ENCODE measurements around the gene SUDS3.
A peak's percentile ranks its signal among the peaks of the same experiment; 100 is the strongest.

Gene SUDS3

DNA sequence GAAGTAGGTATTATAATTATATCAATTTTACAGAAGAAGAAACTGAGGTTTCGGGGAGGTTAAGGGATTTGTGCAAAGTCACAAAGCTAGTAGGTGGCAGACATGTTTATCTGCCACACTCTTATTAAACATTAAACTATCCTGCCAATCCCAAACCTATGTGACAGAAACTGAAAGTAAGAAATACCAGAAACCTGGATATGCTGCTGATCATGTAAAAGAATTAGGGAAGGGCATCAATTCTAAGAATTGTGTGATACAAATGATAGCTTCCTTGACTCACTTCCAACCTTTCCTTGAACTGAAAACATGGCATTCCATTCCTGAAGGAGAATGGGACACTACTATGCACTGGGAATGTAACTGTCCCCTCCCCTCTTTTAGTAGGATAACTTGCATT, 20.5 kb upstream of the SUDS3 start:
- TF ChIP-seq, protein P1, sequence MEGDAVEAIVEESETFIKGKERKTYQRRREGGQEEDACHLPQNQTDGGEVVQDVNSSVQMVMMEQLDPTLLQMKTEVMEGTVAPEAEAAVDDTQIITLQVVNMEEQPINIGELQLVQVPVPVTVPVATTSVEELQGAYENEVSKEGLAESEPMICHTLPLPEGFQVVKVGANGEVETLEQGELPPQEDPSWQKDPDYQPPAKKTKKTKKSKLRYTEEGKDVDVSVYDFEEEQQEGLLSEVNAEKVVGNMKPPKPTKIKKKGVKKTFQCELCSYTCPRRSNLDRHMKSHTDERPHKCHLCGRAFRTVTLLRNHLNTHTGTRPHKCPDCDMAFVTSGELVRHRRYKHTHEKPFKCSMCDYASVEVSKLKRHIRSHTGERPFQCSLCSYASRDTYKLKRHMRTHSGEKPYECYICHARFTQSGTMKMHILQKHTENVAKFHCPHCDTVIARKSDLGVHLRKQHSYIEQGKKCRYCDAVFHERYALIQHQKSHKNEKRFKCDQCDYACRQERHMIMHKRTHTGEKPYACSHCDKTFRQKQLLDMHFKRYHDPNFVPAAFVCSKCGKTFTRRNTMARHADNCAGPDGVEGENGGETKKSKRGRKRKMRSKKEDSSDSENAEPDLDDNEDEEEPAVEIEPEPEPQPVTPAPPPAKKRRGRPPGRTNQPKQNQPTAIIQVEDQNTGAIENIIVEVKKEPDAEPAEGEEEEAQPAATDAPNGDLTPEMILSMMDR (IDR thresholded peaks at IDR 0.05; ENCODE audit: low read depth, low read length, missing control alignments): no peak
- DNase-seq (ENCODE audit: extremely low read depth, low read depth): no peak
- H3K4me3 ChIP-seq (replicated peaks; ENCODE audit: low read depth, low read length): no peak overlapping the region

DNA sequence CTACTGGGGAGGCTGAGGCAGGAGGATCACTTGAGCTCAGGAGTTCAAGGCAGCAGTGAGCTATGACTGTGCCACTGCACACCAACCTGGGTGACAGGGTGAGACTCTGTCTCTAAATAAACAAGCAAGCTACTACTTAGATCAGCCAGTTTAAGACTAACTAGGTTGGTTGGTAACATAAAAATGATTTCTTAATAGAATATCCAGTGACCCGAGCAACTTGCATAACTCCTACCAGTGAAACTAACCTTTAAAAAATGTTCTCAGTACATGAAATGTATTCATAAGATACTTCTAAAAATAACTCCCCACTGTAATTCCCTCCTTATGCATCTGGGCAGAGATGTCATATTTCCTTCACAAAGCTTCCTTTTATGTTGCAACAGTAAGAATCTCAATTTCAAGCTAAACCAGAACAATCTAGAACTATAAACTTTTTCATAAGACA, 19.5 kb upstream of the SUDS3 start:
- no peak overlapping the region for H3K4me3 ChIP-seq (replicated peaks; ENCODE audit: low read depth, low read length)
- DNase-seq (ENCODE audit: extremely low read depth, low read depth): no peak
- TF ChIP-seq, protein P1 (IDR thresholded peaks at IDR 0.05; ENCODE audit: low read depth, low read length, missing control alignments): no peak

DNA sequence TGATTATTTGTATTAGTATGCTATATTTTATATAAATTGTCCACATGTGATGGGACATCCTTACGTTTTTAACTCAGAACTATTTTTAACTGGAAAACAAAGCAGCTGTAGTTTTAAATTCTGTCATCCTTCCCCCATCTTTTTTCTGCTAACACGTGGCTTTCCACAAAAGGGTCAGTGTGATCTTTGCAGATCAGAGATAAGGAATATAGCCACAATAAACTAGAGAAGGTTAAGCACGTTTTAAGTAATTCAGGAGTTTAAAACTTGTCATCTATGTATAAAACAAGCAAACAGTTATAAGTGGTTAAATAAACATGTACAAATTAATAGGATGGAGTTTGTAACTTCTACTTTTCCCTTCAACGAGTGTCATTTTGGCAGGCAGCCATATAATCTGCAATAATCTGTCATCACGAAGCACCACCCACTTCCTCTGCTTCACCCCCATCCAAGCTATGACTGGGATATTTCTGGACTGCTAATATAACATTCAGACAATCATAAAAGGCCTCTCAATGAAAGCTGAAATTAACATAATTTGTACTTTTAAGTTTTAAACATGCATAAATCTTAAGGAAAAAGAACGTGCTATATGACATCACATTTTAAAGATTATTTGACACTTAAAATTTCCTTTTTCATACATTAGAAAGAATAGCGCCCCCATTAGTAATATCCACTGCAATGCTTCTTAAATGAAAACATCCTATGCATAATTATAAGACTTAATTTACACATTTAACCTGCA, 18.9 kb upstream of the SUDS3 start:
- DNase-seq (ENCODE audit: extremely low read depth, low read depth): peak; percentile 60
- H3K4me3 ChIP-seq (replicated peaks; ENCODE audit: low read depth, low read length): no peak overlapping the region

DNA sequence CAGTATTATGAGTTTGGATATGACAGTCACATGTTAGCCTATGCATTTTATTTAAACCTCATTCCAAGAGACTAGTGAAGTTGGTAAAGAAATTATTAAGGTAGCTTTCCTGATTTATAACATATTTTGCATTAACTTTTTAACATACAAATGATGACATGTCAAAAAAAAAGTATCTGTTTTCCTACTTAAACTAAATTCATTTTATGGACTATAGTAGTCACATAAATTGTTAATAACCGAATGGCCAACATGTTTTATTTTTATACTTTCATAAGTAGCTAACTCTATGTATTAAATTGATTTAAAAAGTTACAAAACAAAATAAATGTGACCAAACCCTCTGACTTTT, 18.4 kb upstream of the SUDS3 start:
- H3K4me3 ChIP-seq (replicated peaks; ENCODE audit: low read depth, low read length): no peak overlapping the region
- DNase-seq (ENCODE audit: extremely low read depth, low read depth): no peak
- TF ChIP-seq, protein P1 (IDR thresholded peaks at IDR 0.05; ENCODE audit: low read depth, low read length, missing control alignments): no peak

More for the DNA sequence above, 18.9 kb upstream of the SUDS3 start:
- TF ChIP-seq, protein P1 (IDR thresholded peaks at IDR 0.05; ENCODE audit: low read depth, low read length, missing control alignments): no peak

DNA sequence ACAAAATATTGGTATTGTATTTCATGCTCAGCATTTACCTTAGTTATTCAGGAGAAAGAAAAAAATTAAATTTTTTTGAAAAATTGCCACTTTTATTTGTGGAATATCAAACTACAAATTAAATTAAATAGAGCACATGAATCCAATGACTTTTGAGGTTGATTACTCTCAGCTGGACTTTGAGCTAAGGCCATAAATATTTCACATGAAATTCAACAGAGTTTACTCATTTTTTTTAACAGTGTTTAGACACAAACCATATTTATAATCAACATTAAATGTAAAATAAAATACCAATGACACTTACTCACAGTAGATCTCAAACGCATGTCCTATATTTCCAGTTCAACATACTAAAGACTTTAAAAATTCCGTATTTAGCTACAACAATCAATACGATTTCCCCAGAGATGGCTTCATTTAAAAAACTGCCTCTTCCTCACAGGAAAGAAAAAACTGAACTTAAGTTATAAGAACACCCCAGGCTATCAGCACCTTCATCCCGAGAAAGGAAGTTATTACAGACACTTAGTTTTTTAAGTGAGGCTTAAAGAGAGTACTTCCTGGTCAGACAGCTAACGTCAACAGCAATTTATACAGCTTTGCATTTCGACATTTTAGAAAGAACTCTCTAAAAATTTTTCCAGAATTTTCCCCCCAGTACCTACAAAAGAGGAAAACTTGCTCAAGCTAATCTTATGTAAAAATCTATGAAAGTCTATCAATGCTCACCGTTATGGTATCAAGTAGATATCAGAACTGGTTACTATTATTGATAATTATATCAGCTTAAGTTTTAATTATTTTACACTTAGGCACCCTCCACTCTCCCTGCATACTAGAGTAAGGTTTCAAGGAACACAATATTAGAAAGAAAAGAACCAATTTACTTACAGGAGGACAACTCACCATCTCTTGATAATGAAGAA, 17.5 kb upstream of the SUDS3 start:
- no peak overlapping the region for H3K4me3 ChIP-seq (replicated peaks; ENCODE audit: low read depth, low read length)
- DNase-seq (ENCODE audit: extremely low read depth, low read depth): no peak
- TF ChIP-seq, protein P1 (IDR thresholded peaks at IDR 0.05; ENCODE audit: low read depth, low read length, missing control alignments): no peak

DNA sequence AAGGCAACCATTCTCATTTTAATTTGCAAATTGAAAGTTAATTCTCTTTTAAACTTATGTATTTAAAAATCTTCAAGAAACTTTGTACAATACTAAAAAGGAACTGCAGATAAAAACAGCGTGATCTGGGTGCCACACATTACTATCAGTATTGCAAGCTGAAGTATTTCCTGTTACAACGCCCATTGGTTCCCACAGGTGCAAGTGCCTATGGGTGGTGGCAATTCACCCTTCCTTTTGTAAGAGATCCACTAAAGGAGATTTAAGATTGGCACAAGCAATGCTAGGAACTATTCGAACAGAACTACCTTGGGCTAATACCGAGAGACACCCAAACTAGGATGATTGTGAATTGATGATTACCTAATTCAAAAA, 16.8 kb upstream of the SUDS3 start:
- TF ChIP-seq, protein P1 (IDR thresholded peaks at IDR 0.05; ENCODE audit: low read depth, low read length, missing control alignments): no peak
- no peak overlapping the region for H3K4me3 ChIP-seq (replicated peaks; ENCODE audit: low read depth, low read length)
- no peak for DNase-seq (ENCODE audit: extremely low read depth, low read depth)
